Stimulated activated CD4-positive, alpha-beta T cell treated with anti-CD3 and anti-CD28 coated beads, Interleukin-15, amount 100 ng/mL, for 48 hours (primary cell): ENCODE measurements around the gene FFAR3.

Experiments
- DNase-seq, 2 donors: peaks; one replicate each; pipeline ENCODE4 v3.0.0-alpha.2; 2020; ENCODE audit warnings: low read depth in 2 of 2

FFAR3 gene, protein sequence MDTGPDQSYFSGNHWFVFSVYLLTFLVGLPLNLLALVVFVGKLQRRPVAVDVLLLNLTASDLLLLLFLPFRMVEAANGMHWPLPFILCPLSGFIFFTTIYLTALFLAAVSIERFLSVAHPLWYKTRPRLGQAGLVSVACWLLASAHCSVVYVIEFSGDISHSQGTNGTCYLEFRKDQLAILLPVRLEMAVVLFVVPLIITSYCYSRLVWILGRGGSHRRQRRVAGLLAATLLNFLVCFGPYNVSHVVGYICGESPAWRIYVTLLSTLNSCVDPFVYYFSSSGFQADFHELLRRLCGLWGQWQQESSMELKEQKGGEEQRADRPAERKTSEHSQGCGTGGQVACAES

DNA sequence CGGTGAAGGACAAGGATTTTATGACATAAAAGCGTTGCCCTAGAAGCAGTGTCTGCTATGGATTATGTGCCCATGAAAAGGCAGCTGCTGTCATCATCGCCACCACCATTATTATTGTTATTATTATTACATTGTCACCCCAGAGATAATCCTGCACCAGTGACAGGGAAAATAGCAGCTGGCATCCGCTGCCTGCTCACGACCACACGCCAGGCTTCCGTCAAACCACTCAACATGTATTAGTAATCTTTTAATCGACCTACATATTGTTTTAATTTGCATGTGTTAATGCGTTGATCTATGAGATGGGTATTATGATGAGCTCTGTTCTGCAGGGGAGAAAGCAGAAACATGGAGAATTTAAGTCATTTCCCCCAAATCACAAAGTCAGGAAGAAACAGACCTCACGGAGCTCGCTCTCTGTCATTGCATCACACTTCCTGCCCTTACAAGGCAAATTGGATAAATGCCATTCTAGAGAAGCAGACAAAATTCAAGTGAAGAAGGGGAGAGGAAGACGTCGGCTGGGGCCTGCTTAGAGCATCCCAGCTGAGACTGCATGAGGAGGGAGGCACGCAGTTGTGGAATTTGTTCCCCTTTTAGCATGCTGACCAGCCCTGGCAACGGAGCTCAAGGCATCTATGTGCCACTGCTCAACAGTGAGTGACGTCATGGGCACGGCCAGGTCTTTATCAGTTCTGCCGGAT lies at the start of gene FFAR3:
Gene FFAR3 (plus strand): TSS at position 594 of the 707 bp plus-strand sequence. CDS start 431 bp downstream, outside the sequence.
- DNase-seq = no peak

DNA sequence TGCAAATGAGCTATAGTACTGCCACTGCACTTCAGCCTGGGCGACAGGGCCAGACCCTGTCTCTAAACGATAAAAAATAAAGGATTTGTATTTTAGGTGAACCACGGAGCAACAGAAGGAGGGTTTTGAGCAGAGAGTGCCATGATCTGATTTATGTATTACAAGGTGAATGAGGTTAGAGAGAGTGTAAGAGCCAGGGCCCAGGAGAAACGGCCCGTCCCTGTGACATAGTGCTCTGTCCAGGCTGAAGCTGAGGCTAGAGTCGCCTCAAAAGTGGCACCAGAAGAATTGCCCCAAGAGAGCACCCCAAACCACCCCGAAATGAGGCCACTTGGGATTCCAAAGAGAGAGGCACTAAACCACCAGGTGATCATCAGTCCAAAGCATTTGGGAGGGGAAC lies 49.4 kb upstream of the FFAR3 start:
- DNase-seq = no peak

DNA sequence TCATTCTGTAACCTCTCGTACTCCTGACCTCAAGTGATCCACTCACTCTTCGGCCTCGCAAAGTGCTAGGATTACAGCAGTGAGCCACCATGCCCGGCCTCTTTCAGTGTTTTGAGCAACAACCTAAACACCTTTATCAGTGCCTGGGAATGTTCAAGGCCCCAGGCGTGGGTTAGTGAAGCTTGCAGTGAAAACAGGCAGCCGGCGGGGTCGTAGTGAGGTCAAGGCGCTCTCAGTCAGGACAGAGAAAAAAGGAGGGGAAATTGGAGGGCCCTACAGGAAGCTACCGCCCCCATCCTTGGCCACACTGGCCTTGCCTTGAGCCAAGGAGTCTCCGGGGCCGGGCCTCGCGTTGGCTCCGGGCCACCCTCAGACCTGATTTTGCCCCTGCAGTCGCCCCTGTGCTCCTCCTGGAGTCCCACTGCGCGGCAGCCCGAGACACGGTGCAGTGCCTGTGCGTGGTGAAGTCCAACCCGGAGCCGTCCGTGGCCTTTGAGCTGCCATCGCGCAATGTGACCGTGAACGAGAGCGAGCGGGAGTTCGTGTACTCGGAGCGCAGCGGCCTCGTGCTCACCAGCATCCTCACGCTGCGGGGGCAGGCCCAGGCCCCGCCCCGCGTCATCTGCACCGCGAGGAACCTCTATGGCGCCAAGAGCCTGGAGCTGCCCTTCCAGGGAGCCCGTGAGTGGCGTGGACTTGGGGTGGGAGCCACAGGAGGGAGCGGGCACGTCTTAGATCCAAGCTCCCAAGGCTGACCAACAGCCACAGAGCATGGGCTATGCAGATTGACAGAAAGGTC lies 48.6 kb upstream of the FFAR3 start:
- DNase-seq = no peak

DNA sequence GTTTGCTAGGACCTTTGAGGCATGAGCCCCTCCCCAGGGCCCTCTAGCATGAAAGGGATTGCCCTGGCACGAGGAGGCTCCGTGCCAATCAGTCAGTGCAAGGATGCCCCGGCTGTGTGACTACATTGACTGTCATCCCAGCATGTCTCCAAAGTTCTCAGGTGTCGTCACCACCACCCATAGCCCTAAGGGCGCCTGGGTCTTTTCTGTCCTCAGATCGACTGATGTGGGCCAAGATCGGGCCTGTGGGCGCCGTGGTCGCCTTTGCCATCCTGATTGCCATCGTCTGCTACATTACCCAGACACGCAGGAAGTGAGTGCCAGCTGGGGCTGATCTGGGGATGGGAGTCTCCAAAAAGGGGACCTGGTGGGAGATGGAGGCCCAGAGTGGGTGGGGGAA lies 47.9 kb upstream of the FFAR3 start:
- no peak for DNase-seq

DNA sequence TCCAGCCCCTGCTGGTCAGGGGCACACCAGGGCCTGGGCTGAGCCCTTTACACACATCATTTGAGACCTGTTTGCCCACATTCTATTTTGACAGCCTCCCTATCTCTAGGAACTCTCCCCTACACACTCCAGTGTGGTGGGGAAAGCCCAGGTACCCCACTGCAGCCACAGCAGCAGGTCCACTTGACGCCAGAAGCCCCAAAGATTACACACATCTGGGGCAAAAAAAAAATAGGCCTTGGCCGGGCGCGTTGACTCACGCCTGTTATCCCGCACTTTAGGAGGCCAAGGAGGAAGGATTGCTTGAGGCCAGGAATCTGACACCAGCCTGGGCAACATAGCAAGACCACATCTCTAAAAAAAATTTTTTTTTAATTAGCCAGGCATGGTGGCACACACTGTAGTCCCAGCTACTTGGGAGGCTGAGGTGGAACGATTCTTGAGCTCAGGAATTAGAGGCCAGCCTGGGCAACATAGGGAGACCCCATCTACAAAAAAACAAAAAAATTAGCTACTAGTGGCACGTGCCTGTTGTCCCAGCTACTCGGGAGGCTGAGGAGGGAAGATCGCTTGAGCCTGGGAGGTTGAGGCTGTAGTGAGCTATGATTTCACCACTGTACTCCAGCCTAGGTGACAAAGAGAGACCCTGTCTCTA lies 47.3 kb upstream of the FFAR3 start:
- no peak for DNase-seq

DNA sequence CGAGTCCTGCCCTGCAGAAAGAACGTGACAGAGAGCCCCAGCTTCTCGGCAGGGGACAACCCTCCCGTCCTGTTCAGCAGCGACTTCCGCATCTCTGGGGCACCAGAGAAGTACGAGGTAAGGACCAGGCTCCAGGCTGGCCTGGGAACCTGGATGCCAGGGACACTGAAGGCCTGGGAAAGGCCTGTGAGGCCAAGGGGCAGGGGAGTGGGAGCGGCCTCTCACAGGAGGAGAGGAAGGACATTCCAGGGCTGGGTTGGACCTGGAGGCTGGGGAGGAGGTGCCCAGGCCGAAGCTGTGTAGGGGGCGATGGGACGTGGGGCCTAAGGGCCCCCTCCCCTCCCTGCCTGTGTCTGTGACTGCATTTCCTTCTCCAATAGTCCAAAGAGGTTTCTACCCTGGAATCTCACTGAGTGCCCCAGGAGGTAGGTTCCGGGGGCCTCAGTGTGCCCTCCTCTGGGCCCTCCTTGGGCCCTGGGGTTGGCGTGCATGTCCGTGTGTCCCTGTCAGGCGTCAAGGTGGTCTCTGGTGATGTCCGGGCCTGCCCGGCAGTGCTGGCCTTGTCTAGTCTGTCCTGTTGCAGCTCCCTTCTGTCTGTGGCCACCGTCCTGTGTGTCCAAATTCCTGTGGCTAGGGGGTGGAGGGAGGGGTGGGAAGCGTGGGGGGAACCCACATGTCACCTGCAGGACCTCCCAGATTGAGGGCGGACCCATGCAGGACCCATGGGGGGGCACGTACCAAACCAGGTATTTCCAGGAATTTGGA lies 46.2 kb upstream of the FFAR3 start:
- no peak for DNase-seq

DNA sequence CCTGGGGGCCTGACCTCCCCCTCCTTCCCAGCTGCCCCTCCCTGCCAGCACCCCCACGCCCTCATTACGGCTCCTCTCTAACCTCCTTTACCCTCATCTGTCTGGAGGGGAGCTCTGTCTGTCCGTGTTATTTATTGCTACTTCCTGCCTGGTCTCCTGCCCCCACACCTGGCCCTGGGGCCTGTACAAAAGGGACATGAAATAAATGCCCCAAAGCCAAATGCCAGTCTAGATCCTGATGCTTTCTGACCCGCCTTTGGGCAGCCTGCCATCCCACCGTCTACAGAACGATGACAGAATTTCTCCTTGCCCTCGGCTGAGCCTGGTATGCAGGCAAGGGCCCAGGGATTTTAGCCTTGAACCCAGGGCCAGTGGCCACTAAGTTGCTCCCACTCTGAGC lies 44.7 kb upstream of the FFAR3 start:
- no peak for DNase-seq

DNA sequence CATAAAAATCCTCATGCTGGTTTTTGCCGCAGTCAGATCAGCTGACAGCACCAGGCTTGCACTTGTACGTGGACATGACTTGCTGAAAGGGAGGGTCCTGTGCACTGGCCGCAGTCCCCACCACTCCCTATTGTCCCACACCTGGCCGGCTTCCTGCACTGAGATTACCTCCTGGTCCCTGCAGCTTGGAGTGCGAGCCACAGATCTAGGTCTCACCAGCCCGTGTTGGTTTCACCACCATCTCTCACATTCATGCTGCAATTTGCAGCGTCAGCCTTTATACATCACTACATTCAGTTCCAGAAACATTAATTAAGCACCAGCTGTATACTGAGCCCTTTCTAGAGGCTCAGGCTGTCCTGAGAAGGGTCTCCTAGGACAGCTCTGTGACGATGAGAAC lies 44.2 kb upstream of the FFAR3 start:
- DNase-seq = no peak

DNA sequence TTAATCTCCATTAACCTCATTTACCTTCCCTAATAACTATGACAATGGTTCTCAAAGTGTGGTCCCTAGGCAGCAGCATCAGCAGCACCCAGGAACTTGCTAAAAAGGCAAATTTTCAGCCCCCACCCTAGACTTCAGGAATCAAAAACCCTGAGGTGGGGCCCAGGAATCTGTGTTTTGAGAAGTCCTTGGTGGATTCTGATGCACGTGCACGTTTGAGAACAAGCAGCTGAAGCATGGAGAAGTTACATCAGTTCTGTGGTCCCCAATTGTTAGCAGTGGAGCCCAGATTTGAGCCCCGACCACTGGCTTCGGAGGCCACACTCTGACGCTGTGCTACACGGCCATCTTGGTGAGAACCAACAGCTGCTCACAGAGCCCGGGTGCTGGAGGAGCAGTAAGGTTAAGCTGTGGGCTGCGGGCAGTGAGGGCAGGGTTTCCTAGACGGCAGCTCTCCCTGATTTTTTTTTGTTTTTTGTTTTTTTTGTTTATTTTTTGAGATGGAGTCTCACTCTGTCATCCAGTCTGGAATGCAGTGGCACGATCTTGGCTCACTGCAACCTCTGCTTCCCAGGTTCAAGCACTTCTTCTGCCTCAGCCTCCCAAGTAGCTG lies 43.3 kb upstream of the FFAR3 start:
- DNase-seq = no peak

DNA sequence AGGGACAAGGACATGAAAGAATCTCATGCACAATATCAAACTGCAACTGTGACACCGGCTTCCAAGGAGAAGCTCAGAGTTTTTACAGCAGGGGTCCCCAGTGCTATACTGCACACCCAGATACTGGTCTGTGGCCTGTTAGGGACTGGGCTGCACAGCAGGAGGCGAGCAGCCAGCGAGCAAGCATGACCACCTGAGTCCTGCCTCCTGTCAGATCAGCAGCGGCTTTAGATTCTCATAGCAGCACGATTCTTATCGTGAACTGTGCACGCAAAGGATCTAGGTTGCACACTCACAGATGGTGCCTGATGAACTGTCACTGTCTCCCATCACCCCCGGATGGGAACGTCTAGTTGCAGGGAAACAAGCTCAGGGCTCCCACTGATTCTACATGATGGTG lies 42.4 kb upstream of the FFAR3 start:
- no peak for DNase-seq

DNA sequence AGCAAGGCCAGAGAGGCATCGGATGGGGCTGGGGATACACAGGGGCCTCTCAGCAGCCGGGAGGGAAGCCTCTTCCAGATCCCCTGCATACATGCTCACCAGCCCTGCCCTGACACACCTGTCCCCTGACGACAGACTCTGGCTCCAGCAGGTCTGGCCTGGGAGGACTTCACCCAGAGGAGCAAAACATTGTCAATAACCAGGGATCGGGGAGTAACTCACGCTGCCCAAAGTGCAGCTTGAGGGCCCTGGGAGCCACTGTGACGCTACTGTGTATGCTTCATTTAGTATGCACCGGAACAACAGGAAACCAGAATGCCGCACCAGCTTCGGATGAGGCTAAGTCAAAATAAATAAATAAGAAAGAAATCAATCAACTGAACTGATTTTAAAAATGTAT lies 41.7 kb upstream of the FFAR3 start:
- no peak for DNase-seq

DNA sequence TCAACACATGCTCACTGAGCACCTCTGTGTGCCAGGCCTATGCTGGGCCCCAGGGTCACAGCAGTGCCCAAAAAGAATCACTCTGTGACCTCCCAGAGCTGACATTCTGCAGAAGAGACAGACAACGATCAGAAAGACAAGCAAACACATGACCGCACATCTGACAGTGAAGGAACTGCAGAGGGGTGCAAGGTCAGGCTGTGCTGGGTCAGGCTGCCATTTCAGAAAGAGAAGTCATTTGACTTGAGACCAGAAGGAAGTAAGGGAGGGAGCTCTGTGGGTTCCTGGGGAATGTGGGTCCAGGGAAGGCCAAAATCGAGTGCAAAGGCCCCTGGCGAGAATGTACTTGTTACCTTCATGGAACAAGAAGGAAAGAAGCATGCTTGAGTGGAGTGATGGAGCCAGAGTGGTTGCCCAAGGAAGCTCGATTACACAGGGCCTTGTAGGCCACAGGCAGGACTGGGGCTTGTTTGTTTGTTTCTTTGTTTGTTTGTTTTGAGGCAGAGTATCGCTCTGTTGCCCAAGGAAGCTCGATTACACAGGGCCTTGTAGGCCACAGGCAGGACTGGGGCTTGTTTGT lies 40.7 kb upstream of the FFAR3 start:
- DNase-seq = no peak

DNA sequence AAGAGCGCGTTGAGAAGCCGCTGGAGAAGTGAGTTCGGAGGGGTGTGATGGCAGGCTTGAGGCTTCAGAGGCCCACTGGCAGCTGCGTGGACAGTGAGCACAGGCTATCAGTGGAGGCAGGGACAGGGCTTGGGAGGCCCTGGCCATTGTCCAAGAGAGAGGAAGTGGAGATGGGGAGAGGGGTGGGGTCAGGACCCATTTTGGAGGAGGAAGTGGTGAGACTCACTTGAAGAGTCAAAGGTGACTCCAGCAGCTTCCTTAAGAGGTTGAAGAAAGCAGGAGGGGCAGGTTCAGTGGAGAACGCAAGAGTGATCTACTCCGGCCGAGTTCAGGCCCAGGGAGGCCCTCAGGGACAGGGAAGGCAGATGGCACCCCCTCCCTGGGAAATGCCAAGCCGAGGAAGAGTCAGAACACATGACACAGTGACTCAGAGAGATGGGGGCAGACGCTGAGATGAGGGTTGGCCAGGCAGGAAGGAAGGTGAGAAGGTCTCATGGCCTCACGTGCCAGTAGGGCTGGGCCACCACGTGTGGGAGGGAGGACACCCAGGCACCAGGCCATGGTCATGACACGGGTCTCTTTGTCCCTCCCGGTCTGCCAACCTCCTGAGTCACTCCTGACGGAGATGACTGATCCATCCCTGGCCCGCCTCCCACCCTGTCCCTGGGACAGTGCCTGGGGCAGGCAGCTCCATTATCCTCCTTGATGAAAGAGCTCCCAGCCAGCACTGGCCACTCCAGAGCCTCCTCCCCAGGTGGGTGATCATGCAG lies 39.4 kb upstream of the FFAR3 start:
- DNase-seq = no peak

DNA sequence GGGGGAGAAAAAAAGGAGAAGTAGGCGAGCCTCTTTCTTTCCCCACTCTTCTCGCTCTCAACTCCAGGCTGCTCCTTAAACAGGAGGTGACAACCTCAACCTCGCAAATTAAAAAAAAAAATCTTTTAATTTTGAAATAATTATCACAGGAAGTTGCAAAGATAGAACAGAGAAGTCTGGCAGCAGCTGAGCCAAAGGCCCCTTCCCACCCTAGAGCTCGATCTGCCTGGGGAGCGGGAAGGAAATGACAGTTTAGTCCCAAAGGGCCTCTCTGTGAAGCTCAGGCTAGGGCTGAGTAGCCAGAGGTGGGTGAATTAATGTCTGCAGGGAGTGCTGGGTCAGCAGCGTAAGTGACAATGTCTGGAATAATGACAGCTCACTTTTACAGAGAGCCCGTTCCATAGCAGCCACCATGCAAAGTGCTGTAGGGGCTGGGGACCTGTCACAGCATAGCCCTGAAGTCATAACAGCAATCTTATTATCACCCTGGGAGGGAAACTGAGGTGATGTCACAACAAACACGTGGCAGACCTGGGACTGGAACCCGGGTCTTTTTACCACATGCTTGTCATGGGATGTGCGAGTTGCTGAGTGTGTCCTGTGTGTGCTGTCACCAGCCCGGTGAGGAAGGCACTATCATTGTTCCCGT lies 38.1 kb upstream of the FFAR3 start:
- no peak for DNase-seq

DNA sequence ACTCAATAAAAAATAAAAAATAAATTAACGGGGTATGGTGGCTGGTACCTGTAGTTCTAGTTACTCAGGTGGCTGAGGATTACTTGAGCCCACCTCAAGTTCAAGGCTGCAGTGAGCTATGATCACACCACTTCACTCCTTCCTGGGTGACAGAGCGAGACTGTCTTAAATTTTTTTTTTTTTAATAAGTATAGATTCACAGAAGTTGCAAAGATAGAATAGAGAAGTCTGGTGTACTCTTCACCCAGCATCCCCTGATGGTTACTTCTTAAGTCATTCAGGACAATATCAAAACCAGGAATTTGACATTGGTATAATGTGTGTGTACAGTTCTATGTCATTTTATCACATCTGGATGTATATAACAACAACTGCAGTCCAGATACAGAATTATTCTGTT lies 37.0 kb upstream of the FFAR3 start:
- no peak for DNase-seq

DNA sequence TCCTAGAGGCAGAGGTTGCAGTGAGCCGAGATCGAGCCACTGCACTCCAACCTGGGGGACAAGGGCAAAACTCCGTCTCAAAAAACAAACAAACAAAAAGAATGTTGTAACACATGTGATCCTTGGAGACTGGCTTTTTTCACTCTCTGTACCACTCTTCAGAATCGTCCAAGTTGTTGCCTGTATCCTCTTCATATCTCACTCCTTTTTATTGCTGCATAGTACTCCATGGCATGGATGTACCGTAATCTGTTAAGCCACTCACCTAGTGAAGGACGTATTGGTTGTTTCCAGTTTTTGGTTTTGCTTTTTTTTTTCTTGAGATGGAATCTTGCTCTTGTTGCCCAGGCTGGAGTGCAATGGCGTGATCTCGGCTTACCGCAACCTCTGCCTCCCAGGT lies 36.2 kb upstream of the FFAR3 start:
- no peak for DNase-seq

DNA sequence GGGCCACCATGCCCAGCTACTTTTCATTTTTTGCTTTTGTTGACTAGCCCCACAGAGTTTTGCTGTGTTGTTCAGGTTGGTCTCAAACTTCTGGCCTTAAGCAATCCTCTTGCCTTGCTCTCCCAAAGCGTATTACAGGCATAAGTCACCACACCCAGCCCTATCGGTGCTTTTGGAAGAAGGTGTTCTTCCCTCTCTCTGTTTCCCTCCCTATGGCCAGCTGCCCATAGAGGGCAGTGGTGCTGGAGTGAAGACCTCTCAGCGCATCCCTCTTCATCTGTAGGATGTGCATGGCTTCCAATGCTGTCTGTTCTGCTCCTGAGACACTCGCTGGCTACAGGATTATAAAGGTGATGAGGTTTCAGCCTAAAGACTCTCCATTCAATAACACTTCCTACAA lies 30.6 kb upstream of the FFAR3 start:
- DNase-seq = no peak

DNA sequence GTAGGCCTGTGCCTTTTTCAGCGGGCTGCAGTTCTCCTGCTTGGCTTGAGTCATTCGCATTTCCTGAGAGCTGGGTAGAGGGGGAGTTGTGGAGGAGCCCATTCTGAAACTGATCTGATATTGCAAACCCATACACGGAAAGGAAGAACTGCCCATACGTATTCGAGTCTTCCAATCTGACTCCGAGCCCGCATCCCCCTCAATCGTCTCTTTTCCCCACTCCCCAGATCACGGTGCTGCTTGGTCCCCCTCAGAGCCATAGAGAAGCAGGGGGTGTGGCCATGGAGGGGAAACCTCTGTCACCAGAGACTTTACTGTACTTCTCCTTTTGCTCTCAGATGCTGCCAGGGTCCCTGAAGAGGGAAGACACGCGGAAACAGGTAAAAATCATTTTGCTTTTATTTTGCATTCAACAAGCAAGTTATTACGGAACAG lies 29.4 kb upstream of the FFAR3 start, which contains the start of gene CD22:
Gene CD22 (plus strand): TSS at position 337 of the 435 bp plus-strand sequence. CDS start 2,854 bp downstream, outside the sequence.
- no peak for DNase-seq

DNA sequence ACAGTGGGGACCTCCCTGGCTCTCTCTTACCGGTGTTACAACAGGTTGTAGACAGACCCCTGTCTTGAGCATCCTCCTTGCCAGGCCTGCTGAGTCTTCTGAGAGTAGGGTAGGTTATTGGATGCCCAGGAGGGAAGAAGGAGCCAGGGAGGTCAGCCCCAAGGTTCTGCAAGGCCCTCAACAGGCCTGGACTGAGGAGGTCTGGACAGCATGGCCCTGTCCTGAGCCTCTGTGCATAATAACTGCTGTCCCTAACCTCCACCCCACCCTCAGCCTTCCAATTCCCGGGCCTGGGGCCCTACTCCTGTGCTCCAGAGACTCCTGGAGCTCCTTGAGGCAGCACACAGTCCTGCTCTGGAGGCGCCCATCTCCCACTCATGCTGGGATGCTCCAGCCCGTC lies 28.9 kb upstream of the FFAR3 start:
- no peak for DNase-seq
